Neuron (in vitro differentiated cells): ENCODE measurements around the gene CD4.
A peak's percentile ranks its signal among the peaks of the same experiment; 100 is the strongest.

Experiments used
- H2AFZ ChIP-seq: one replicate; pipeline ENCODE4 v1.6.1; 2013; ENCODE audit warnings: low read depth, mild to moderate bottlenecking, inconsistent platforms, low read length, moderate library complexity
- H3K27me3 ChIP-seq: one replicate; pipeline ENCODE4 v1.6.1; 2013; ENCODE audit warnings: low read length; ENCODE audit not compliant: insufficient read depth
- H3K36me3 ChIP-seq: one replicate; pipeline ENCODE4 v1.6.1; 2013; ENCODE audit warnings: low read length; ENCODE audit not compliant: insufficient read depth
- H3K4me1 ChIP-seq: one replicate; pipeline ENCODE4 v1.6.1; 2013; ENCODE audit warnings: low read length; ENCODE audit not compliant: insufficient read depth
- H3K4me3 ChIP-seq: 2 replicates; pipeline ENCODE4 v1.5.1; 2013; ENCODE audit warnings: mild to moderate bottlenecking, low read length, moderate library complexity
- H3K9me3 ChIP-seq: one replicate; pipeline ENCODE4 v1.6.1; 2013; ENCODE audit warnings: low read length

The CD4 gene

GRCh38 chr12:6819106-6820030 lies 30.0 kb downstream of the CD4 start:
- H3K9me3 ChIP-seq, result no peaks in the 10 kb centered on the region
- H3K36me3 ChIP-seq, result no peaks in the 10 kb centered on the region
- peaks cover 44% of the 10 kb centered on the region for H3K4me1 ChIP-seq
- no peaks in the 10 kb centered on the region for H3K27me3 ChIP-seq
- no peak overlapping the region for H2AFZ ChIP-seq
- no peak overlapping the region for H3K4me3 ChIP-seq

DNA sequence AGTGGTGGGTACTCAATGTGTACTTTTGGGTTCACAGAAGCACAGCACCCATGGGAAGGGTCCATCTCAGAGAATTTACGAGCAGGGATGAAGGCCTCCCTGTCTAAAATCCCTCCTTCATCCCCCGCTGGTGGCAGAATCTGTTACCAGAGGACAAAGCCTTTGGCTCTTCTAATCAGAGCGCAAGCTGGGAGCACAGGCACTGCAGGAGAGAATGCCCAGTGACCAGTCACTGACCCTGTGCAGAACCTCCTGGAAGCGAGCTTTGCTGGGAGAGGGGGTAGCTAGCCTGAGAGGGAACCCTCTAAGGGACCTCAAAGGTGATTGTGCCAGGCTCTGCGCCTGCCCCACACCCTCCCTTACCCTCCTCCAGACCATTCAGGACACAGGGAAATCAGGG lies 30.8 kb downstream of the CD4 start:
- no peaks in the 10 kb centered on the region for H3K9me3 ChIP-seq
- H3K36me3 ChIP-seq, result no peaks in the 10 kb centered on the region
- peaks cover 47% of the 10 kb centered on the region for H3K4me1 ChIP-seq
- H2AFZ ChIP-seq, result no peak overlapping the region
- no peak overlapping the region for H3K4me3 ChIP-seq
- no peaks in the 10 kb centered on the region for H3K27me3 ChIP-seq

DNA sequence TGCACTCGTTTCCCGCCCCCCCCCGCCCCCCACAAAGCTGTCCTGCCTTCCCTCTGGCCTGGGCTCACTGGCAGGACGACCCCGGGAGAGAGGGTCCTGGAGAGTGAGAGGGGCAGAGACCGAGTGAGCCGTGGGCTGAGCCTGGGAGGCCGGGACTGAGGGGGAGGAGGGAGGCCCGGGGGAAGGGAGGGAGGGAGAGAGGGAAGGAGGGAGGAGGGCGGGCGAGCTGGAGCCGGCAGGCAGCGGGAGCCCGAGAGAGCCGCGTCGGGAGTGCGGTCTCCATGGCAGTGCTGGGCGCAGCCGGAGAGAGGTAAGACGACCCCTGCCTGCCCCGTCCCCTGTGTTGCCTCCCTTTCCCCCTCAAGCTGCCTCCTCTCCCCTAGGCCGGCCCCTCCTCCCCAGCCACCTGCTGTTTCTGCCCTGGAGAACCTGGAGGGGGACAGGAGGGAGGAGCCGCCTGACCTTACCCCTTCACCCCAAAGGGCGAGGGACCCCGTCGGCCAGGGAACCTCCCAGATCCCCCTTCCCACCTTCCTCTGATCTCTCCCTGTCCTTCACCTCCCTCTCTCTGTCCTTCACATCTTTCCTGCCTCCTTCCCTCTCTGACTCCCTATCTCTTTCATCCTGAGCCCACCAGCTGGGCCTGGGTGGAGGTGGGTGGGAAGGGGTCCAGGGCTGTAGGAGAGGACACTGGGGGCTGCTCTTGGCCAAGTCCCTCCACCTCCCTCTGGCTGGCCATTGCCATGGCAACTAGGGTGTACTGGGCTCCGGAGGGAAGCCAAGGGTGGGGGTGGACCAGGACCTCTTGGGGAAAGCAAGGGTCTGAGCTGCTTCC lies 32.5 kb downstream of the CD4 start, which contains the start of gene GPR162:
GPR162 (plus strand) TSS at position 231 of the 835 bp plus-strand sequence. CDS start 2,078 bp downstream, outside the sequence.
- Histone ChIP-seq H3K9me3 (no peaks in the 10 kb centered on the region), H2AFZ (no peak within 1 kb of the TSS), H3K36me3 (no peaks in the 10 kb centered on the region), H3K4me1 (peaks cover 56% of the 10 kb centered on the region), H3K4me3 (peak within 1 kb of the TSS; percentile 49), H3K27me3 (no peaks in the 10 kb centered on the region)

GRCh38 chr12:6822426-6823135 lies 33.3 kb downstream of the CD4 start:
- no peak overlapping the region for H2AFZ ChIP-seq
- no peaks in the 10 kb centered on the region for H3K9me3 ChIP-seq
- H3K4me3 ChIP-seq, result peak overlapping the region; percentile 49
- no peaks in the 10 kb centered on the region for H3K36me3 ChIP-seq
- H3K27me3 ChIP-seq, result no peaks in the 10 kb centered on the region
- peaks cover 63% of the 10 kb centered on the region for H3K4me1 ChIP-seq

- no peak overlapping the region for H3K4me3 ChIP-seq
- H3K27me3 ChIP-seq, result no peaks in the 10 kb centered on the region
- peaks cover 57% of the 10 kb centered on the region for H3K4me1 ChIP-seq
- H3K36me3 ChIP-seq, result no peaks in the 10 kb centered on the region
- no peak overlapping the region for H2AFZ ChIP-seq
- H3K9me3 ChIP-seq, result no peaks in the 10 kb centered on the region
Measured at GRCh38 chr12:6823182-6824084, 34.1 kb downstream of the CD4 start.

DNA sequence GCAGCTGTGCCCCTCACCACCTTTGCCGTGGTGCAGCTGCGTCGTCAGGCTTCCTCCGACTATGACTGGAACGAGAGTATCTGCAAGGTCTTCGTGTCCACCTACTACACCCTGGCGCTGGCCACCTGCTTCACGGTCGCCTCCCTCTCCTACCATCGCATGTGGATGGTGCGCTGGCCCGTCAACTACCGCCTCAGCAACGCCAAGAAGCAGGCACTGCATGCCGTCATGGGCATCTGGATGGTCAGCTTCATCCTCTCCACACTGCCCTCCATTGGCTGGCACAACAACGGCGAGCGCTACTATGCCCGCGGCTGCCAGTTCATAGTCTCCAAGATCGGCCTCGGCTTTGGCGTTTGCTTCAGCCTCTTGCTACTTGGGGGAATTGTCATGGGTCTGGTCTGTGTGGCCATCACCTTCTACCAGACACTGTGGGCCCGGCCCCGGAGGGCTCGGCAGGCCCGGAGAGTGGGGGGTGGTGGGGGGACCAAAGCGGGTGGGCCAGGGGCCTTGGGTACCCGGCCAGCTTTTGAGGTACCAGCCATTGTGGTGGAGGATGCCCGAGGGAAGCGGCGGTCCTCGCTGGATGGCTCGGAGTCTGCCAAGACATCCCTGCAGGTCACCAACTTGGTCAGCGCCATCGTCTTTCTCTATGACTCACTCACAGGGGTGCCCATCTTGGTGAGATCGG lies 34.9 kb downstream of the CD4 start:
- Histone ChIP-seq H3K36me3 (no peaks in the 10 kb centered on the region), H3K4me3 (no peak overlapping the region), H3K4me1 (peaks cover 51% of the 10 kb centered on the region), H3K9me3 (no peaks in the 10 kb centered on the region), H2AFZ (no peak overlapping the region), H3K27me3 (no peaks in the 10 kb centered on the region)

- Histone ChIP-seq H2AFZ (no peak overlapping the region), H3K4me3 (no peak overlapping the region), H3K4me1 (peaks cover 48% of the 10 kb centered on the region), H3K36me3 (peaks cover 3% of the 10 kb centered on the region), H3K27me3 (no peaks in the 10 kb centered on the region), H3K9me3 (no peaks in the 10 kb centered on the region)
Measured at GRCh38 chr12:6824901-6825381, 35.6 kb downstream of the CD4 start.

GRCh38 chr12:6825398-6826124 lies 36.2 kb downstream of the CD4 start:
- Histone ChIP-seq H3K4me1 (peaks cover 46% of the 10 kb centered on the region), H3K27me3 (no peaks in the 10 kb centered on the region), H3K36me3 (peaks cover 6% of the 10 kb centered on the region), H3K9me3 (no peaks in the 10 kb centered on the region), H3K4me3 (no peak overlapping the region), H2AFZ (no peak overlapping the region)

- Histone ChIP-seq H3K4me1 (peaks cover 39% of the 10 kb centered on the region), H3K27me3 (no peaks in the 10 kb centered on the region), H3K36me3 (peaks cover 13% of the 10 kb centered on the region), H3K4me3 (no peak overlapping the region), H3K9me3 (no peaks in the 10 kb centered on the region), H2AFZ (no peak overlapping the region)
Measured at GRCh38 chr12:6826125-6826733, 36.9 kb downstream of the CD4 start.

- H3K27me3 ChIP-seq, result no peaks in the 10 kb centered on the region
- H2AFZ ChIP-seq, result no peak overlapping the region
- no peak overlapping the region for H3K4me3 ChIP-seq
- H3K4me1 ChIP-seq, result peaks cover 37% of the 10 kb centered on the region
- peaks cover 19% of the 10 kb centered on the region for H3K36me3 ChIP-seq
- no peaks in the 10 kb centered on the region for H3K9me3 ChIP-seq
Measured at GRCh38 chr12:6826734-6827436, 37.6 kb downstream of the CD4 start.
